HL-60 (cell line): Measurements from ENCODE around the gene ULK2.

Experiments
- GABPA ChIP-seq: IDR thresholded peaks from 2 replicates; pipeline ENCODE4 v1.6.1; 2012; ENCODE audit warnings: low read depth
- POLR2AphosphoS5 ChIP-seq: IDR thresholded peaks from 2 replicates; pipeline ENCODE4 v1.6.1; 2012; ENCODE audit warnings: low read depth
- TF ChIP-seq, protein P1 (sequence below): IDR thresholded peaks from one replicate; pipeline ENCODE4 v1.5.1; 2011; ENCODE audit warnings: low read length, control low read depth, inconsistent platforms; ENCODE audit not compliant: insufficient read depth

- TF ChIP-seq POLR2AphosphoS5 (no peak), GABPA (no peak)
- TF ChIP-seq, protein P1, sequence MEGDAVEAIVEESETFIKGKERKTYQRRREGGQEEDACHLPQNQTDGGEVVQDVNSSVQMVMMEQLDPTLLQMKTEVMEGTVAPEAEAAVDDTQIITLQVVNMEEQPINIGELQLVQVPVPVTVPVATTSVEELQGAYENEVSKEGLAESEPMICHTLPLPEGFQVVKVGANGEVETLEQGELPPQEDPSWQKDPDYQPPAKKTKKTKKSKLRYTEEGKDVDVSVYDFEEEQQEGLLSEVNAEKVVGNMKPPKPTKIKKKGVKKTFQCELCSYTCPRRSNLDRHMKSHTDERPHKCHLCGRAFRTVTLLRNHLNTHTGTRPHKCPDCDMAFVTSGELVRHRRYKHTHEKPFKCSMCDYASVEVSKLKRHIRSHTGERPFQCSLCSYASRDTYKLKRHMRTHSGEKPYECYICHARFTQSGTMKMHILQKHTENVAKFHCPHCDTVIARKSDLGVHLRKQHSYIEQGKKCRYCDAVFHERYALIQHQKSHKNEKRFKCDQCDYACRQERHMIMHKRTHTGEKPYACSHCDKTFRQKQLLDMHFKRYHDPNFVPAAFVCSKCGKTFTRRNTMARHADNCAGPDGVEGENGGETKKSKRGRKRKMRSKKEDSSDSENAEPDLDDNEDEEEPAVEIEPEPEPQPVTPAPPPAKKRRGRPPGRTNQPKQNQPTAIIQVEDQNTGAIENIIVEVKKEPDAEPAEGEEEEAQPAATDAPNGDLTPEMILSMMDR: no peak
These were observed 142.2 kb downstream of the ULK2 start for GRCh38 chr17:19725486-19725885.
